MM.1S (cell line): ENCODE results near the gene AHCYL2.

Experiments
- DNase-seq: peaks from one replicate; pipeline ENCODE4 v3.0.0-alpha.2; 2015
- H2AFZ ChIP-seq: fragments of 300-600 bp; sonication (generic); 2 replicates; pipeline ENCODE4 v1.6.0; 2016; ENCODE audit warnings: antibody characterized with exemption, low read length
- H3F3A ChIP-seq: fragments of 300-600 bp; sonication (generic); 2 replicates; pipeline ENCODE4 v1.6.1; 2016; ENCODE audit warnings: mild to moderate bottlenecking, antibody characterized with exemption, low read length, moderate library complexity, mixed read lengths; ENCODE audit not compliant: insufficient read depth
- H3K27ac ChIP-seq: fragments of 300-600 bp; sonication (generic); 2 replicates; pipeline ENCODE4 v1.5.1; 2016; ENCODE audit warnings: mild to moderate bottlenecking, low read length
- H3K27me3 ChIP-seq: fragments of 300-600 bp; sonication (generic); replicated peaks from 2 replicates; pipeline ENCODE4 v1.6.0; 2016; ENCODE audit warnings: low read length; ENCODE audit not compliant: insufficient read depth
- H3K36me3 ChIP-seq: fragments of 300-600 bp; sonication (generic); replicated peaks from 2 replicates; pipeline ENCODE4 v1.6.1; 2016; ENCODE audit warnings: mild to moderate bottlenecking, low read length, mixed read lengths; ENCODE audit not compliant: insufficient read depth
- H3K4me1 ChIP-seq: fragments of 300-600 bp; sonication (generic); 2 replicates; pipeline ENCODE4 v1.6.1; 2016; ENCODE audit warnings: low read length, mixed read lengths
- H3K4me2 ChIP-seq: fragments of 300-600 bp; sonication (generic); 2 replicates; pipeline ENCODE4 v1.6.0; 2016; ENCODE audit warnings: low read depth, low read length
- H3K4me3 ChIP-seq: fragments of 300-600 bp; sonication (generic); 2 replicates; pipeline ENCODE4 v1.5.1; 2016; ENCODE audit warnings: low read length, mixed read lengths
- H3K79me2 ChIP-seq: fragments of 300-600 bp; sonication (generic); 2 replicates; pipeline ENCODE4 v1.6.1; 2016; ENCODE audit warnings: mixed run types, low read length, mixed read lengths
- H3K9ac ChIP-seq: fragments of 300-600 bp; sonication (generic); 2 replicates; pipeline ENCODE4 v1.6.1; 2016; ENCODE audit warnings: low read length, mixed read lengths
- H3K9me2 ChIP-seq: fragments of 300-600 bp; sonication (generic); replicated peaks from 2 replicates; pipeline ENCODE4 v1.6.1; 2016; ENCODE audit warnings: mild to moderate bottlenecking, low read length, mixed read lengths; ENCODE audit not compliant: insufficient read depth
- H3K9me3 ChIP-seq: fragments of 300-600 bp; sonication (generic); replicated peaks from 2 replicates; pipeline ENCODE4 v1.6.1; 2016; ENCODE audit warnings: mild to moderate bottlenecking, low read length, mixed read lengths; ENCODE audit not compliant: insufficient read depth
- H4K20me1 ChIP-seq: fragments of 300-600 bp; sonication (generic); 2 replicates; pipeline ENCODE4 v1.6.1; 2016; ENCODE audit warnings: mild to moderate bottlenecking, low read length, moderate library complexity, mixed read lengths; ENCODE audit not compliant: insufficient read depth
- CTCF ChIP-seq: fragments of 300-600 bp; sonication (generic); IDR thresholded peaks from 2 replicates; pipeline ENCODE4 v1.5.1; 2016; ENCODE audit warnings: antibody characterized with exemption, low read length, mixed read lengths
- EZH2 ChIP-seq: fragments of 300-600 bp; sonication (generic); optimal IDR thresholded peaks from 2 replicates; pipeline ENCODE3; 2017; ENCODE audit warnings: low read depth, mild to moderate bottlenecking, antibody characterized with exemption, low read length, mixed read lengths
- EZH2phosphoT487 ChIP-seq: fragments of 300-600 bp; sonication (generic); IDR thresholded peaks from 2 replicates; pipeline ENCODE4 v1.6.1; 2018; ENCODE audit warnings: antibody characterized with exemption, low read length

Gene AHCYL2

GRCh38 chr7:129359176-129359575 lies 134.3 kb downstream of the AHCYL2 start:
- DNase-seq = no peak
- Histone ChIP-seq H3K4me1 (peaks cover 23% of the 10 kb centered on the region), H4K20me1 (no peaks in the 10 kb centered on the region), H2AFZ (no peak overlapping the region), H3K27ac (no peak overlapping the region), H3F3A (0 out of 2 replicates have a peak, but pooled peaks cover 4% of the 10 kb centered on the region), H3K79me2 (no peaks in the 10 kb centered on the region), H3K27me3 (no peaks in the 10 kb centered on the region), H3K4me3 (no peak overlapping the region), H3K4me2 (no peak overlapping the region), H3K36me3 (no peaks in the 10 kb centered on the region), H3K9ac (no peak overlapping the region), H3K9me2 (no peaks in the 10 kb centered on the region), H3K9me3 (no peaks in the 10 kb centered on the region)
- TF ChIP-seq CTCF (no peak), EZH2phosphoT487 (no peak), EZH2 (no peak)

GRCh38 chr7:129359638-129360037 lies 134.8 kb downstream of the AHCYL2 start:
- Histone ChIP-seq H3K9me2 (no peaks in the 10 kb centered on the region), H3K27ac (no peak overlapping the region), H2AFZ (no peak overlapping the region), H3K9me3 (no peaks in the 10 kb centered on the region), H3F3A (0 out of 2 replicates have a peak, but pooled peaks cover 4% of the 10 kb centered on the region), H4K20me1 (no peaks in the 10 kb centered on the region), H3K4me2 (no peak overlapping the region), H3K27me3 (no peaks in the 10 kb centered on the region), H3K79me2 (no peaks in the 10 kb centered on the region), H3K4me3 (no peak overlapping the region), H3K36me3 (no peaks in the 10 kb centered on the region), H3K9ac (no peak overlapping the region), H3K4me1 (peaks cover 21% of the 10 kb centered on the region)
- DNase-seq = no peak
- TF ChIP-seq EZH2 = no peak
- TF ChIP-seq CTCF = no peak

- Histone ChIP-seq H3K9me2 (no peaks in the 10 kb centered on the region), H3K4me2 (no peak overlapping the region), H3K79me2 (no peaks in the 10 kb centered on the region), H4K20me1 (no peaks in the 10 kb centered on the region), H3K4me1 (peaks cover under 1% of the 10 kb centered on the region; the same call in 1 of the 2 replicates), H3K36me3 (no peaks in the 10 kb centered on the region), H3K9ac (no peak overlapping the region), H3K27me3 (no peaks in the 10 kb centered on the region), H3K9me3 (no peaks in the 10 kb centered on the region), H2AFZ (no peak overlapping the region), H3F3A (no peaks in the 10 kb centered on the region), H3K27ac (no peak overlapping the region), H3K4me3 (no peak overlapping the region)
- TF ChIP-seq EZH2phosphoT487 = no peak
- no peak for TF ChIP-seq CTCF
- TF ChIP-seq EZH2 = no peak
- no peak for DNase-seq
These were observed 136.9 kb downstream of the AHCYL2 start for GRCh38 chr7:129361771-129362170.

- H3K9me2 ChIP-seq = no peaks in the 10 kb centered on the region
- H3F3A ChIP-seq = no peaks in the 10 kb centered on the region
- no peaks in the 10 kb centered on the region for H3K79me2 ChIP-seq
- no peaks in the 10 kb centered on the region for H3K4me1 ChIP-seq
- no peaks in the 10 kb centered on the region for H3K9me3 ChIP-seq
- H3K9ac ChIP-seq = no peak overlapping the region
- no peak overlapping the region for H2AFZ ChIP-seq
- H3K36me3 ChIP-seq = no peaks in the 10 kb centered on the region
- TF ChIP-seq CTCF = no peak
- TF ChIP-seq EZH2phosphoT487 = no peak
- no peak for TF ChIP-seq EZH2
- H3K27ac ChIP-seq = no peak overlapping the region
- H3K4me2 ChIP-seq = no peak overlapping the region
- no peaks in the 10 kb centered on the region for H3K27me3 ChIP-seq
- no peaks in the 10 kb centered on the region for H4K20me1 ChIP-seq
- DNase-seq = no peak
- H3K4me3 ChIP-seq = no peak overlapping the region
These were observed 137.7 kb downstream of the AHCYL2 start for GRCh38 chr7:129362496-129362895.
